Esophagus muscularis mucosa (tissue), 4 donors: ENCODE results near the gene BHLHA9. TPM values are rescaled to one million over a fixed set of nuclear protein-coding genes. Genes with fewer than 3 reads are reported as not detected.
A peak's percentile ranks its signal among the peaks of the same experiment; 100 is the strongest.

Experiments
- DNase-seq: peaks from one replicate; pipeline ENCODE4 v3.0.0-alpha.2; 2017; ENCODE audit errors: extremely low spot score
- H3K27ac ChIP-seq, 4 donors: fragments of 200-600 bp; sonication (generic); replicated peaks in 1 of 4; 1 replicate in 3 of 4; 2 replicates in 1 of 4; pipeline ENCODE4 v1.5.1; 2016 to 2019; ENCODE audit warnings: mild to moderate bottlenecking in 1 of 4
- H3K27me3 ChIP-seq, 4 donors: fragments of 200-600 bp; sonication (generic); one replicate each; pipeline versions ENCODE4 v1.5.1 to v1.6.0; 2016 to 2019
- H3K36me3 ChIP-seq, 4 donors: fragments of 200-600 bp; sonication (generic); one replicate each; pipeline ENCODE4 v1.5.1; 2016 to 2019
- H3K4me1 ChIP-seq, 4 donors: fragments of 200-600 bp; sonication (generic); one replicate each; pipeline ENCODE4 v1.5.1; 2016 to 2019
- H3K4me3 ChIP-seq, 4 donors: fragments of 200-600 bp; sonication (generic); 1 replicate in 2 of 4; 2 replicates in 2 of 4; pipeline ENCODE4 v1.5.1; 2016 to 2019; ENCODE audit warnings: mild to moderate bottlenecking in 4 of 4, moderate library complexity in 1 of 4
- H3K9me3 ChIP-seq, 4 donors: fragments of 200-600 bp; sonication (generic); 1 replicate in 3 of 4; 2 replicates in 1 of 4; pipeline ENCODE4 v1.5.1; 2016 to 2019
- EP300 ChIP-seq: sonication (generic); formaldehyde crosslinking; IDR thresholded peaks from one replicate; pipeline ENCODE4 v1.6.1; 2017; ENCODE audit warnings: antibody characterized with exemption
- POLR2A ChIP-seq: fragments of 450-650 bp; IDR thresholded peaks from one replicate; pipeline ENCODE4 v1.6.1; 2017; ENCODE audit warnings: antibody characterized with exemption, moderate library complexity, mild to moderate bottlenecking, low read depth
- POLR2AphosphoS5 ChIP-seq, 2 donors: sonication (generic); formaldehyde crosslinking; IDR thresholded peaks; one replicate each; pipeline ENCODE4 v1.6.1; 2017; ENCODE audit warnings: antibody characterized with exemption in 2 of 2
- WGBS: methylation state at CpG from one replicate; pipeline ENCODE4 v1.1.5; 2018; 5-methylcytosine and 5-hydroxymethylcytosine counted together
- intact Hi-C: fragments of 100-400 bp; cut with DNase I; formaldehyde crosslinking; loops from one replicate; pipeline ENCODE4 v1.15.1; 2023
- total RNA-seq, 4 donors: library from RNA; depleted of rRNA; stranded (reverse); fragments of >200 nt; gene quantifications; one replicate each; pipeline versions ENCODE4 v1.1.0 to v1.2.1, GENCODE V29; 2016
- TF ChIP-seq, protein P1 (sequence below), 3 experiments: fragments of 200-600 bp in 2 of 3; fragments of 450-650 bp in 1 of 3; sonication (generic) in 2 of 3; IDR thresholded peaks; one replicate each; pipeline ENCODE4 v1.5.1; 2017 to 2019; ENCODE audit warnings: antibody characterized with exemption in 3 of 3, mild to moderate bottlenecking in 2 of 3, moderate library complexity in 1 of 3

The BHLHA9 gene
- total RNA-seq, 4 donors from 2014 or later, result not detected

DNA sequence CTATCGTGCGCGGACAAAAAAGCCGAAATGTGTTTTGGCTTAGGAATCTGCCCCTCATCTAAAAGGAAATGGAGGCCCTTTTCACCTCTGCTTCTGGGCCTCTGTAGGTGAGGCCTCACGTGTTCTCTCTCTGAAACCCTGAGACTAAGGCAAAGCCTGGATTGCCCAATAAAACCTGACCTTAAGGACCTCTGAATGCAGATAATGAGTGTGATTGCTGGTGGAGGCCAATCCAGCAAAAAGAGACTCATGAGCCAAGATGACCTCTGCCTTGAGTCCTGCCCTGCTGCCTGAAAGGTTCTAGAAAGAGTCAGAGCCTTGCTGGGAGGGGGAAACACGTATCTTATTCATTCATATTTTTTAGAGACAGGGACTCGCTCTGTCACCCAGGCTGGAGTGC lies 45.9 kb upstream of the BHLHA9 start:
- 96% methylated on average over 7 of the region's 7 CpGs for WGBS
- H3K27me3 ChIP-seq, result peaks cover 0 to 34% (median 15%) of the 10 kb centered on the region in 4 donors
- DNase-seq, result no peak
- no peak overlapping the region for H3K4me3 ChIP-seq
- intact Hi-C loops, result no loop called here
- H3K4me1 ChIP-seq, result peaks cover 0 to 19% (median 15%) of the 10 kb centered on the region in 4 donors
- TF ChIP-seq EP300 (no peak), POLR2A (no peak), POLR2AphosphoS5 (IDR thresholded peaks at IDR 0.05) (no peak)
- TF ChIP-seq, protein P1, sequence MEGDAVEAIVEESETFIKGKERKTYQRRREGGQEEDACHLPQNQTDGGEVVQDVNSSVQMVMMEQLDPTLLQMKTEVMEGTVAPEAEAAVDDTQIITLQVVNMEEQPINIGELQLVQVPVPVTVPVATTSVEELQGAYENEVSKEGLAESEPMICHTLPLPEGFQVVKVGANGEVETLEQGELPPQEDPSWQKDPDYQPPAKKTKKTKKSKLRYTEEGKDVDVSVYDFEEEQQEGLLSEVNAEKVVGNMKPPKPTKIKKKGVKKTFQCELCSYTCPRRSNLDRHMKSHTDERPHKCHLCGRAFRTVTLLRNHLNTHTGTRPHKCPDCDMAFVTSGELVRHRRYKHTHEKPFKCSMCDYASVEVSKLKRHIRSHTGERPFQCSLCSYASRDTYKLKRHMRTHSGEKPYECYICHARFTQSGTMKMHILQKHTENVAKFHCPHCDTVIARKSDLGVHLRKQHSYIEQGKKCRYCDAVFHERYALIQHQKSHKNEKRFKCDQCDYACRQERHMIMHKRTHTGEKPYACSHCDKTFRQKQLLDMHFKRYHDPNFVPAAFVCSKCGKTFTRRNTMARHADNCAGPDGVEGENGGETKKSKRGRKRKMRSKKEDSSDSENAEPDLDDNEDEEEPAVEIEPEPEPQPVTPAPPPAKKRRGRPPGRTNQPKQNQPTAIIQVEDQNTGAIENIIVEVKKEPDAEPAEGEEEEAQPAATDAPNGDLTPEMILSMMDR (IDR thresholded peaks at IDR 0.05), result no peak
- H3K36me3 ChIP-seq, result no peaks in the 10 kb centered on the region
- H3K9me3 ChIP-seq, result no peaks in the 10 kb centered on the region
- H3K27ac ChIP-seq, result no peak overlapping the region

DNA sequence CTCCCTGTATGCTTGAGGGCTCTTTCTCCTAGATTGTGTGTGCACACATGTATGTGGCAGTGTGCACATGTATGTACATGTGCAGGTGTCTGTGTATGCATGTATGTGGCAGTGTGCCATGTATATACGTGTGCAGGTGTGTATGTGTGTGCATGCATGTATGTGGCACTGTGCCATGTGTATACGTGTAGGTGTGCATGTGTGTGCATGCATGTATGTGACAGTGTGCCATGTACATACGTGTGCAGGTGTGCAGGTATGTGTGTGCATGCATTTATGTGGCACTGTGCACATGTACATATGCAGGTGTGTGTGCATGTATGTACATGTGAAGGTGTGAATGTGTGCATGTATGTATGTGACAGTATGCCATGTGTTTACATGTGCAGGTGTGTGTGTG lies 43.9 kb upstream of the BHLHA9 start:
- no peaks in the 10 kb centered on the region for H3K9me3 ChIP-seq
- DNase-seq, result no peak
- WGBS, result 78% methylated on average over 3 of the region's 3 CpGs
- peaks cover 0 to 50% (median 24%) of the 10 kb centered on the region in 4 donors for H3K27me3 ChIP-seq
- H3K4me3 ChIP-seq, result no peak overlapping the region
- H3K27ac ChIP-seq, result no peak overlapping the region
- intact Hi-C loops, result no loop called here
- TF ChIP-seq, protein P1 (IDR thresholded peaks at IDR 0.05), result no peak
- no peak for TF ChIP-seq POLR2A
- TF ChIP-seq POLR2AphosphoS5 (IDR thresholded peaks at IDR 0.05), result no peak
- TF ChIP-seq EP300, result no peak
- no peaks in the 10 kb centered on the region for H3K36me3 ChIP-seq
- peaks cover 6 to 31% (median 28%) of the 10 kb centered on the region in 4 donors for H3K4me1 ChIP-seq

DNA sequence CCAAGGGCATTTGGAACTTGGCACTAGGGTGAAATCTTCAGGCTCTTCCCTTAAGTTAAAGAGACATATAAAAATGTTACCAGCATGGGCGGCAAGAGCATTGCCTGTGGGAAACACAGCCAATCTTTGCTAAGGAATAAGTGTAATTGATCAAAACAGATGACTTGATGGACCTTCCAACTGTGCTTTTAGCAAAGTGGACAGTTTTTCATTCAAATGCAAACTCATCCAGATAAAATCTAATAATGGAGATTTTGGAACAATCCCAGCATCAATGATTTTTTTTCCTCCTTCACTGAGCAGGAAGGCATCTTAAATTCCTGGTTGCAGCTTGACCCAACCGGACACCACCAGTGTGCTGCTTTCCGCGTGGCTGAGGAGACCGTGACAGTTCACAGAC lies 42.9 kb upstream of the BHLHA9 start:
- 88% methylated on average over 5 of the region's 5 CpGs for WGBS
- no peaks in the 10 kb centered on the region for H3K9me3 ChIP-seq
- no peaks in the 10 kb centered on the region for H3K36me3 ChIP-seq

DNA sequence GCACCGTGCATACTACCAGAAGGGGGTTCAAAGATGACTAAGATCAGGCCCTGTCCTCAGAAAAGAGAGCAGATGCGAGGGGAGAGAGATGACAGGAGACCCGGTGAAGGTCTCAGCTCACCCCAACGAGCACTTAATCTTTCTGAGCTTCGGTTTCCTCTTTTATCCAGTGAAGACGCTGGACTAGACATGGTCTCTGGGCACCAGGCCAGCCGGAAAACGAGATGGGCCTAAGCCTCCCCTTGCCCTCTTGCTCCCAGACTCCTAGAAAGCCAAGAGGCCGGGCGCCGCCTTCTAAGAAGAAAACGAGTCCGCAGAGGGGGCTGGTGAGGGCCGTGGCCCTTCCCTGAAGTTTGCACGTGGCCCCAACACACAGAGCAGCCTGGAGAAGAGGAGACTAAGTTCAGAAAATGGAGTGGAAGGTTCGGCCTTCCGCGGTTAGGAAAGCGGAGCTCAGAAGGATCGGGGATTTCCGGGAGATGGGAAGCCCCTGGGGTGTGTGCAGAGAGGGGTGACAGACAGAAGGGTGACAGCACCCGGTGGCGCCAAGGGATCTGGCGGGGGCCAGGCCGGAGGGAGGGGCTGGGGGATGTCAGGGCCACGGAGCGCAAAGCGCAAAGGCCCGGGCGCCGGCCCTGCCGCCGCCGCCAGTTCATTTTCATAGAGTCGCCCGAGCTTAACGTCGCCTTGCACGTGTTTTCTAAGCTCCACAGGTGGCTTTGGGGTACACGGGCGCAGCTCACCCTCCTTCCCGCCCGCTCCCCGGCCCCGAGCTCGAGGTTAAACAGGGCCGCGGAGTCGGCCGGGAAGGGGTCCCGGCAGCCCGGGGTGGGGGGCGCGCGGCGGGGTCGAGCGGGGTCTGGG lies 42.1 kb upstream of the BHLHA9 start:
- Histone ChIP-seq H3K27me3 (peaks cover 0 to 69% (median 28%) of the 10 kb centered on the region in 4 donors), H3K4me3 (peak overlapping the region; percentile 64 to 77 (median 68)), H3K27ac (peak overlapping the region in 3 of 4 donors; percentile 50 to 71 (median 61)), H3K4me1 (peaks cover 9 to 31% (median 30%) of the 10 kb centered on the region in 4 donors), H3K36me3 (no peaks in the 10 kb centered on the region), H3K9me3 (no peaks in the 10 kb centered on the region)
- TF ChIP-seq EP300 (no peak), POLR2AphosphoS5 (IDR thresholded peaks at IDR 0.05) (no peak), POLR2A (no peak)
- TF ChIP-seq, protein P1 (IDR thresholded peaks at IDR 0.05), result no peak
- DNase-seq, result no peak
- intact Hi-C loops, result no loop called here
- WGBS, result 24% methylated on average over 48 of the region's 58 CpGs

More for the DNA sequence above, 42.9 kb upstream of the BHLHA9 start:
- TF ChIP-seq POLR2AphosphoS5 (IDR thresholded peaks at IDR 0.05) (no peak), POLR2A (no peak), EP300 (no peak)
- TF ChIP-seq, protein P1 (IDR thresholded peaks at IDR 0.05), result no peak
- Histone ChIP-seq H3K4me3 (peak overlapping the region in 2 of 4 donors; percentile 64 to 77), H3K4me1 (peaks cover 9 to 31% (median 30%) of the 10 kb centered on the region in 4 donors), H3K27ac (no peak overlapping the region), H3K27me3 (peaks cover 0 to 61% (median 27%) of the 10 kb centered on the region in 4 donors)
- DNase-seq, result no peak
- intact Hi-C loops, result no loop called here
